ENCODE results near the gene FOS. TPM values are rescaled to one million over a fixed set of nuclear protein-coding genes. Genes with fewer than 3 reads are reported as not detected.
A peak's percentile ranks its signal among the peaks of the same experiment; 100 is the strongest.

The FOS gene
- total and polyA plus RNA-seq, 2 of the 13 experiments (the other 11 are each of a cell fraction or from before 2014, with no cell fraction given), result 15.9 to 24.2 TPM

GRCh38 chr14:75307700-75308379 is 29.2 kb downstream of the FOS start (continued):
- TF ChIP-seq HMGXB4 (CRISPR knock-in tag; IDR thresholded peaks at IDR 0.05; ENCODE audit: borderline replicate concordance in 1 of 2, low read depth in 1 of 2), result 0 out of 4 replicates have a peak, but pooled peaks have one; percentile 17 to 51
- TF ChIP-seq ELF3 (CRISPR knock-in tag; IDR thresholded peaks at IDR 0.05), result 0 out of 2 replicates have a peak, but pooled peaks have one; percentile 30
- 0 out of 2 replicates have a peak, but pooled peaks have one; percentile 7 for TF ChIP-seq CEBPG (CRISPR knock-in tag; IDR thresholded peaks at IDR 0.05)
- 0 out of 2 replicates have a peak, but pooled peaks have one; percentile 23 for TF ChIP-seq IRF2 (CRISPR knock-in tag; IDR thresholded peaks at IDR 0.05)
- no peak for TF ChIP-seq ZNF235 (CRISPR knock-in tag; IDR thresholded peaks at IDR 0.05; ENCODE audit: borderline replicate concordance)
- TF ChIP-seq ZNF747 (CRISPR knock-in tag; IDR thresholded peaks at IDR 0.05; ENCODE audit: borderline replicate concordance), result no peak
- no peak for TF ChIP-seq FOXP1 (IDR thresholded peaks at IDR 0.05)
- TF ChIP-seq FOXP1 (CRISPR knock-in tag; IDR thresholded peaks at IDR 0.05), result no peak
- TF ChIP-seq PHF21A (CRISPR knock-in tag; IDR thresholded peaks at IDR 0.05), result no peak
- peak; percentile 34; the same call in 1 of the 2 replicates for TF ChIP-seq SAP130 (CRISPR knock-in tag; IDR thresholded peaks at IDR 0.05; ENCODE audit: low read depth)
- TF ChIP-seq NR2C2 (CRISPR knock-in tag; IDR thresholded peaks at IDR 0.05; ENCODE audit: borderline replicate concordance), result no peak
- no peak for TF ChIP-seq ZFP90 (CRISPR knock-in tag; IDR thresholded peaks at IDR 0.05; ENCODE audit: borderline replicate concordance)
- no peak for TF ChIP-seq GLMP (CRISPR knock-in tag; IDR thresholded peaks at IDR 0.05; ENCODE audit: borderline replicate concordance)
- TF ChIP-seq REPIN1 (CRISPR knock-in tag; IDR thresholded peaks at IDR 0.05; ENCODE audit: borderline replicate concordance, low read depth), result 0 out of 2 replicates have a peak, but pooled peaks have one; percentile 47
- TF ChIP-seq SETDB1 (CRISPR knock-in tag; IDR thresholded peaks at IDR 0.05; ENCODE audit: borderline replicate concordance), result no peak
- TF ChIP-seq MXD3 (CRISPR knock-in tag; IDR thresholded peaks at IDR 0.05), result no peak
- no peak for TF ChIP-seq ETV6 (CRISPR knock-in tag; conservative IDR thresholded peaks at IDR 0.05)
- TF ChIP-seq RXRB (CRISPR knock-in tag; IDR thresholded peaks at IDR 0.05; ENCODE audit: borderline replicate concordance), result peak; percentile 34; the same call in 1 of the 2 replicates
- TF ChIP-seq AKAP8 (CRISPR knock-in tag; IDR thresholded peaks at IDR 0.05), result no peak
- TF ChIP-seq CHD2 (IDR thresholded peaks at IDR 0.05; ENCODE audit: low read depth, low read length), result no peak
- no peak for TF ChIP-seq ETS1 (CRISPR knock-in tag; IDR thresholded peaks at IDR 0.05)
- no peak for TF ChIP-seq ZNF550 (CRISPR knock-in tag; IDR thresholded peaks at IDR 0.05; ENCODE audit: borderline replicate concordance)
- TF ChIP-seq CHCHD3 (CRISPR knock-in tag; IDR thresholded peaks at IDR 0.05), result no peak
- peak; percentile 89 for TF ChIP-seq STAG1 (CRISPR knock-in tag; IDR thresholded peaks at IDR 0.05)
- no peak for TF ChIP-seq GMEB1 (CRISPR knock-in tag; IDR thresholded peaks at IDR 0.05; ENCODE audit: borderline replicate concordance)
